Upper lobe of left lung (tissue), 4 donors: ENCODE results near the gene MAN1A1.

Source experiments
- CTCF ChIP-seq, 6 experiments: fragments of 450-650 bp in 4 of 6; fragments of 200-600 bp in 2 of 6; sonication (generic) in 2 of 6; IDR thresholded peaks; one replicate each; pipeline ENCODE4 v1.5.1; 2016 to 2019; ENCODE audit warnings: antibody characterized with exemption in 6 of 6
- EP300 ChIP-seq, 4 donors: sonication (generic); formaldehyde crosslinking; IDR thresholded peaks; one replicate each; pipeline ENCODE4 v1.5.1; 2017; ENCODE audit warnings: antibody characterized with exemption in 4 of 4, control low read depth in 2 of 4
- POLR2A ChIP-seq, 4 donors: fragments of 450-650 bp; IDR thresholded peaks; one replicate each; pipeline ENCODE4 v1.5.1; 2016 to 2017; ENCODE audit warnings: antibody characterized with exemption in 4 of 4, mild to moderate bottlenecking in 2 of 4
- POLR2AphosphoS5 ChIP-seq, 2 donors: sonication (generic); formaldehyde crosslinking; IDR thresholded peaks; one replicate each; pipeline ENCODE4 v1.5.1; 2017; ENCODE audit warnings: antibody characterized with exemption in 2 of 2

GRCh38 chr6:119322034-119322433 is 27.5 kb downstream of the MAN1A1 start:
- TF ChIP-seq EP300 (IDR thresholded peaks at IDR 0.05) (no peak), POLR2A (IDR thresholded peaks at IDR 0.05) (no peak), CTCF (IDR thresholded peaks at IDR 0.05) (no peak), POLR2AphosphoS5 (IDR thresholded peaks at IDR 0.05) (no peak)
